WTC11 (cell line): Measurements from ENCODE around the gene ARRDC3.

Experiments
- ATF1 ChIP-seq: sonication (generic); formaldehyde crosslinking; IDR thresholded peaks from 2 replicates; pipeline ENCODE4 v1.8.1; 2023; ENCODE audit warnings: mild to moderate bottlenecking, moderate library complexity, missing genetic modification reagents
- CREB1 ChIP-seq: sonication (generic); formaldehyde crosslinking; IDR thresholded peaks from 2 replicates; pipeline ENCODE4 v1.8.0; 2023; ENCODE audit warnings: mild to moderate bottlenecking, missing genetic modification reagents
- CREM ChIP-seq: sonication (generic); formaldehyde crosslinking; IDR thresholded peaks from 2 replicates; pipeline ENCODE4 v1.8.1; 2022; ENCODE audit warnings: mild to moderate bottlenecking, missing genetic modification reagents, moderate library complexity
- CTCF ChIP-seq: fragments of 200-600 bp; IDR thresholded peaks from 2 replicates; pipeline ENCODE4 v1.8.0; 2022; ENCODE audit warnings: antibody characterized with exemption
- E2F4 ChIP-seq: sonication (generic); formaldehyde crosslinking; IDR thresholded peaks from 2 replicates; pipeline ENCODE4 v1.8.1; 2022; ENCODE audit warnings: low read depth, mild to moderate bottlenecking, moderate library complexity, missing genetic modification reagents, borderline replicate concordance
- E2F5 ChIP-seq: sonication (generic); formaldehyde crosslinking; IDR thresholded peaks from 2 replicates; pipeline ENCODE4 v1.8.1; 2022; ENCODE audit warnings: mild to moderate bottlenecking, moderate library complexity, missing genetic modification reagents
- FOXP4 ChIP-seq: sonication (generic); formaldehyde crosslinking; IDR thresholded peaks from 2 replicates; pipeline ENCODE4 v1.8.0; 2022; ENCODE audit warnings: mild to moderate bottlenecking, missing genetic modification reagents
- HMGXB4 ChIP-seq: sonication (generic); formaldehyde crosslinking; IDR thresholded peaks from 2 replicates; pipeline ENCODE4 v1.8.1; 2023; ENCODE audit warnings: mild to moderate bottlenecking, moderate library complexity, missing genetic modification reagents
- KAT7 ChIP-seq: sonication (generic); formaldehyde crosslinking; IDR thresholded peaks from 2 replicates; pipeline ENCODE4 v1.8.1; 2023; ENCODE audit warnings: missing genetic modification reagents, mild to moderate bottlenecking, borderline replicate concordance
- MAX ChIP-seq: sonication (generic); formaldehyde crosslinking; IDR thresholded peaks from 2 replicates; pipeline ENCODE4 v1.8.0; 2022; ENCODE audit warnings: mild to moderate bottlenecking, missing genetic modification reagents
- NR3C1 ChIP-seq: sonication (generic); formaldehyde crosslinking; conservative IDR thresholded peaks from 2 replicates; pipeline ENCODE4 v1.8.1; 2023; ENCODE audit warnings: low read depth, mild to moderate bottlenecking, missing genetic modification reagents
- TEAD1 ChIP-seq: sonication (generic); formaldehyde crosslinking; IDR thresholded peaks from 2 replicates; pipeline ENCODE4 v1.8.0; 2022; ENCODE audit warnings: mild to moderate bottlenecking, missing genetic modification reagents
- USF2 ChIP-seq: sonication (generic); formaldehyde crosslinking; IDR thresholded peaks from 2 replicates; pipeline ENCODE4 v1.8.1; 2023; ENCODE audit warnings: mild to moderate bottlenecking, missing genetic modification reagents, moderate library complexity
- ZNF138 ChIP-seq: sonication (generic); formaldehyde crosslinking; conservative IDR thresholded peaks from 2 replicates; pipeline ENCODE4 v1.8.1; 2022; ENCODE audit warnings: mild to moderate bottlenecking, moderate library complexity, missing genetic modification reagents

- TF ChIP-seq CTCF (no peak), E2F4 (CRISPR knock-in tag) (no peak), E2F5 (CRISPR knock-in tag) (no peak), KAT7 (CRISPR knock-in tag) (no peak), ATF1 (no peak), CREM (no peak), FOXP4 (CRISPR knock-in tag) (no peak), TEAD1 (CRISPR knock-in tag) (no peak), CREB1 (CRISPR knock-in tag) (no peak), HMGXB4 (CRISPR knock-in tag) (no peak), MAX (CRISPR knock-in tag) (no peak), USF2 (CRISPR knock-in tag) (no peak), ZNF138 (CRISPR knock-in tag) (no peak), NR3C1 (CRISPR knock-in tag) (no peak)
Measured at GRCh38 chr5:91343916-91344315, 39.2 kb downstream of the ARRDC3 start.
